K562 (cell line): ENCODE results near the gene GJA8. TPM values are rescaled to one million over a fixed set of nuclear protein-coding genes. Genes with fewer than 3 reads are reported as not detected.
A peak's percentile ranks its signal among the peaks of the same experiment; 100 is the strongest.
"Not testable (repeated sequence)": the region's sequence is repeated elsewhere in the genome, so short reads cannot be mapped to it uniquely, and the experiment has no call there.

Experiments
- ATAC-seq: fragments of 200-7000 bp; cut with Tn5 transposase; 3 replicates; pipeline ENCODE4 v1.9.1; 2020; ENCODE audit warnings: moderate library complexity
- BruUV-seq: library from RNA; stranded (reverse); fragments of 400-500 nt; replicated peaks from 2 replicates; lab custom pipeline; 2021; lab: Mats Ljungman, UMichigan
- CTCF ChIA-PET: fragments of 300-600 bp; formaldehyde crosslinking; extraction: SDS; loops from one replicate; lab custom pipeline; 2021; ENCODE audit warnings: low intra/inter-chr PET ratio; lab: Yijun Ruan, JAX
- POLR2A ChIA-PET: fragments of 300-600, 350-650 bp; sonication (Branson Sonifier 250); formaldehyde crosslinking; extraction: SDS; loops from one replicate; lab custom pipeline; 2021; ENCODE audit warnings: antibody characterized with exemption, inconsistent platforms; lab: Yijun Ruan, JAX
- DNase-seq, 4 experiments: peaks; one replicate each; pipeline versions ENCODE4 v3.0.0 to v3.0.0-alpha.2; 2011 to 2018; ENCODE audit warnings: low spot score in 3 of 4, mixed read lengths in 3 of 4; ENCODE audit errors: extremely low read depth in 1 of 4
- FAIRE-seq: peaks from 2 replicates; lab custom pipeline; 2011; peaks lifted over from hg19 to GRCh38; lab: Jason Lieb, UNC
- H2AFZ ChIP-seq: 2 replicates; pipeline ENCODE4 v1.6.0; 2011; ENCODE audit warnings: low read depth, low read length, control low read depth, inconsistent platforms
- H3K27ac ChIP-seq: fragments of 200-600 bp; 3 replicates; pipeline ENCODE4 v1.8.0; 2011; ENCODE audit warnings: low read depth, mild to moderate bottlenecking, control low read depth, inconsistent platforms, low read length, moderate library complexity, mixed read lengths; ENCODE audit errors: extremely low read depth
- H3K27me3 ChIP-seq, 2 experiments: fragments of 300-600 bp in 1 of 2; 2 replicates in 1 of 2; 3 replicates in 1 of 2; pipeline versions ENCODE4 v1.6.0 to v1.8.0; 2011; ENCODE audit warnings: inconsistent platforms in 2 of 2, low read length in 2 of 2, mild to moderate bottlenecking in 1 of 2, mixed read lengths in 1 of 2, moderate library complexity in 1 of 2; ENCODE audit not compliant: control insufficient read depth in 2 of 2, insufficient read depth in 2 of 2
- H3K36me3 ChIP-seq: fragments of 300-600 bp; 3 replicates; pipeline ENCODE4 v1.8.0; 2011; ENCODE audit warnings: mild to moderate bottlenecking, low read length, inconsistent platforms; ENCODE audit not compliant: control insufficient read depth, insufficient read depth
- H3K4me1 ChIP-seq, 2 experiments: fragments of 200-600 bp in 1 of 2; replicated peaks in 1 of 2; 2 replicates in 1 of 2; 3 replicates in 1 of 2; pipeline versions ENCODE4 v1.5.1 to v1.8.0; 2011; ENCODE audit warnings: inconsistent platforms in 2 of 2, low read length in 2 of 2, mild to moderate bottlenecking in 1 of 2, mixed read lengths in 1 of 2, moderate library complexity in 1 of 2; ENCODE audit not compliant: control insufficient read depth in 2 of 2, insufficient read depth in 2 of 2
- H3K4me2 ChIP-seq: 2 replicates; pipeline ENCODE4 v1.6.1; 2011; ENCODE audit warnings: low read length, control low read depth, inconsistent platforms, mixed read lengths; ENCODE audit not compliant: insufficient read depth
- H3K4me3 ChIP-seq: fragments of 200-600 bp; sonication (generic), shearing (Covaris generic); 2 replicates; pipeline ENCODE4 v1.5.1; 2016; ENCODE audit warnings: control low read depth, inconsistent platforms
- H3K79me2 ChIP-seq: fragments of 200-600 bp; 3 replicates; pipeline ENCODE4 v1.8.0; 2011; ENCODE audit warnings: low read length, inconsistent platforms; ENCODE audit not compliant: control insufficient read depth, insufficient read depth
- H3K9ac ChIP-seq, 2 experiments: 2 replicates each; pipeline versions ENCODE4 v1.6.0 to v1.6.1; 2011; ENCODE audit warnings: low read depth in 2 of 2, low read length in 2 of 2, control low read depth in 1 of 2, inconsistent platforms in 1 of 2, mild to moderate bottlenecking in 1 of 2, mixed read lengths in 1 of 2; ENCODE audit not compliant: insufficient read depth in 1 of 2
- H3K9me1 ChIP-seq: one replicate; pipeline ENCODE4 v1.6.0; 2011; ENCODE audit warnings: inconsistent platforms, mild to moderate bottlenecking, low read length, moderate library complexity; ENCODE audit not compliant: control insufficient read depth, insufficient read depth
- H3K9me3 ChIP-seq: replicated peaks from 2 replicates; pipeline ENCODE4 v1.5.1; 2011; ENCODE audit warnings: low read depth, low read length, inconsistent platforms; ENCODE audit not compliant: control insufficient read depth, insufficient read depth
- H4K20me1 ChIP-seq: replicated peaks from 2 replicates; pipeline ENCODE4 v1.6.1; 2011; ENCODE audit warnings: low read length, inconsistent platforms, mixed read lengths; ENCODE audit not compliant: control insufficient read depth, insufficient read depth
- ARID1B ChIP-seq: fragments of 450-650 bp; IDR thresholded peaks from 2 replicates; pipeline ENCODE4 v1.6.1; 2016; ENCODE audit warnings: antibody characterized with exemption, mild to moderate bottlenecking, inconsistent platforms
- ATF3 ChIP-seq, 2 experiments: fragments of 450-650 bp in 1 of 2; sonication (generic) in 1 of 2; formaldehyde crosslinking in 1 of 2; IDR thresholded peaks in 1 of 2; conservative IDR thresholded peaks in 1 of 2; 2 replicates each; pipeline versions ENCODE4 v1.6.1 to v1.8.1; 2016 to 2023; ENCODE audit warnings: mild to moderate bottlenecking in 2 of 2, moderate library complexity in 2 of 2, inconsistent platforms in 1 of 2, missing genetic modification reagents in 1 of 2
- CBFA2T2 ChIP-seq: fragments of 450-650 bp; conservative IDR thresholded peaks from 2 replicates; pipeline ENCODE4 v1.6.1; 2017; ENCODE audit warnings: mild to moderate bottlenecking
- CBFA2T3 ChIP-seq: fragments of 450-650 bp; IDR thresholded peaks from 2 replicates; pipeline ENCODE4 v1.6.1; 2017
- DPF2 ChIP-seq: fragments of 450-650 bp; IDR thresholded peaks from 2 replicates; pipeline ENCODE4 v1.6.1; 2016
- FOSL1 ChIP-seq: fragments of 200-800 bp; sonication (Bioruptor generic); conservative IDR thresholded peaks from 2 replicates; pipeline ENCODE4 v1.6.1; 2016; ENCODE audit warnings: missing genetic modification characterization, missing compliant biosample characterization
- JUND ChIP-seq, 2 experiments: IDR thresholded peaks; 2 replicates in 1 of 2; 3 replicates in 1 of 2; pipeline ENCODE4 v1.6.1; 2011; ENCODE audit warnings: borderline replicate concordance in 2 of 2, low read depth in 2 of 2, low read length in 2 of 2, improper control_type of control experiment in 1 of 2, missing biosample characterization in 1 of 2, missing genetic modification characterization in 1 of 2, missing genetic modification reagents in 1 of 2
- MEIS2 ChIP-seq: fragments of 450-650 bp; IDR thresholded peaks from 2 replicates; pipeline ENCODE4 v1.6.1; 2014; ENCODE audit warnings: mild to moderate bottlenecking; ENCODE audit not compliant: partially characterized antibody
- PBX2 ChIP-seq, 2 experiments: IDR thresholded peaks in 1 of 2; conservative IDR thresholded peaks in 1 of 2; 2 replicates each; pipeline ENCODE4 v1.6.1; 2016; ENCODE audit warnings: low read depth in 2 of 2, mild to moderate bottlenecking in 1 of 2, missing compliant biosample characterization in 1 of 2, missing genetic modification characterization in 1 of 2, moderate library complexity in 1 of 2
- SMARCA4 ChIP-seq: fragments of 450-650 bp; IDR thresholded peaks from 2 replicates; pipeline ENCODE4 v1.6.1; 2016
- TAL1 ChIP-seq: fragments of 450-650 bp; IDR thresholded peaks from 2 replicates; pipeline ENCODE4 v1.6.1; 2016; ENCODE audit warnings: mild to moderate bottlenecking
- TEAD4 ChIP-seq, 2 experiments: sonication (generic) in 1 of 2; formaldehyde crosslinking in 1 of 2; IDR thresholded peaks; 2 replicates each; pipeline versions ENCODE4 v1.6.1 to v1.8.0; 2012 to 2022; ENCODE audit warnings: borderline replicate concordance in 1 of 2, inconsistent platforms in 1 of 2, low read length in 1 of 2, mild to moderate bottlenecking in 1 of 2, missing genetic modification reagents in 1 of 2
- WGBS: fragments of 100-300 bp; shearing (Covaris generic); methylation state at CpG from one replicate; pipeline ENCODE4 v1.1.6; 2016; ENCODE audit warnings: low coverage, mixed read lengths; ENCODE audit not compliant: insufficient coverage; ENCODE audit errors: missing lambda C conversion rate; 5-methylcytosine and 5-hydroxymethylcytosine counted together
- in situ Hi-C: fragments of 300-500 bp; cut with MboI; formaldehyde crosslinking; loops from 4 replicates; pipeline ENCODE4 v1.15.0; 2018; ENCODE audit warnings: inconsistent platforms, mixed read lengths
- intact Hi-C: fragments of 100-400 bp; cut with micrococcal nuclease; formaldehyde crosslinking; loops from 2 replicates; pipeline ENCODE4 v1.14.2; 2022
- polyA plus RNA-seq, 8 experiments: library from polyadenylated mRNA; depleted of rRNA in 4 of 8; stranded (reverse) in 5 of 8; unstranded in 3 of 8; fragments of >200 nt; fragmentation: Nextera tagmentation in 2 of 8; fragmentation: Illumina TruSeq in 1 of 8; extraction: Ambion mirVana in 2 of 8; extraction: Trizol in 1 of 8; gene quantifications; 2 replicates each; pipeline versions ENCODE4 v1.2.1 to v1.2.3, GENCODE V29; 2011 to 2014; ENCODE audit warnings: inconsistent platforms in 1 of 8, missing spikeins in 1 of 8
- total RNA-seq, 7 experiments: library from RNA; depleted of rRNA in 6 of 7; stranded (reverse); fragments of >200 nt in 6 of 7; fragmentation: Illumina TruSeq in 2 of 7; extraction: Trizol in 2 of 7; gene quantifications; 2 replicates each; pipeline versions ENCODE4 v1.2.1 to v1.2.3, GENCODE V29; 2011 to 2021; ENCODE audit warnings: low replicate concordance in 1 of 7

GJA8 gene
- total and polyA plus RNA-seq, 9 of the 15 experiments (the other 6 are each of a cell fraction or from before 2014, with no cell fraction given) = not detected

- H3K9me3 ChIP-seq; H3K9ac ChIP-seq; H3K36me3 ChIP-seq; in situ Hi-C loops; TF ChIP-seq ATF3 (CRISPR knock-in tag; conservative IDR thresholded peaks at IDR 0.05); TEAD4 (CRISPR knock-in tag; IDR thresholded peaks at IDR 0.05; ENCODE audit: borderline replicate concordance); PBX2 (CRISPR knock-in tag; IDR thresholded peaks at IDR 0.05; ENCODE audit: low read depth): not testable (repeated sequence)
- ATAC-seq (peak; percentile 42), DNase-seq (peak in 1 of 4 experiments; percentile 26)
- H2AFZ ChIP-seq = 0 out of 2 replicates have a peak overlapping the region, but pooled peaks have one; percentile 45
- peak; percentile 52 for TF ChIP-seq MEIS2
- 0 out of 2 replicates have a peak, but pooled peaks have one; percentile 53 for TF ChIP-seq SMARCA4
- peak; percentile 67 for TF ChIP-seq DPF2
- TF ChIP-seq CBFA2T2 = peak; percentile 63
- TF ChIP-seq ARID1B = peak; percentile 52
- 0 out of 2 replicates have a peak, but pooled peaks have one; percentile 15 for TF ChIP-seq ATF3 (IDR thresholded peaks at IDR 0.05)
- TF ChIP-seq CBFA2T3 = peak; percentile 72
- peak; percentile 17; the same call in 1 of the 2 replicates for TF ChIP-seq TEAD4 (IDR thresholded peaks at IDR 0.05; ENCODE audit: low read length)
- peak; percentile 58; the same call in 1 of the 2 replicates for TF ChIP-seq FOSL1 (tag)
- peak; percentile 21; the same call in 1 of the 2 replicates for TF ChIP-seq JUND (IDR thresholded peaks at IDR 0.05; ENCODE audit: borderline replicate concordance, low read depth, low read length)
- 0 out of 3 replicates have a peak, but pooled peaks have one; percentile 17 for TF ChIP-seq JUND (tag; IDR thresholded peaks at IDR 0.05; ENCODE audit: borderline replicate concordance, low read depth, low read length)
- peak; percentile 45; the same call in 1 of the 2 replicates for TF ChIP-seq TAL1
- TF ChIP-seq PBX2 (tag; conservative IDR thresholded peaks at IDR 0.05; ENCODE audit: low read depth) = peak; percentile 38; the same call in 1 of the 2 replicates
- TF ChIP-seq, all 486 proteins: peak for 12; not testable (repeated sequence) for 474
- POLR2A ChIA-PET, BruUV-seq, H3K27me3 ChIP-seq, H4K20me1 ChIP-seq, H3K4me3 ChIP-seq, intact Hi-C loops, H3K4me2 ChIP-seq, H3K4me1 ChIP-seq, H3K9me1 ChIP-seq, CTCF ChIA-PET: not testable (repeated sequence)
- peak overlapping the region; percentile 39; the same call in 2 of the 3 replicates for H3K27ac ChIP-seq
- FAIRE-seq = peak; percentile 94
- WGBS = 0% methylated on average over 1 of the region's 6 CpGs
- H3K79me2 ChIP-seq = peaks cover 28% of the 10 kb centered on the region
Measured at GRCh38 chr1:147927215-147927614, 24.6 kb downstream of the GJA8 start.
